GM21528 (cell line): ENCODE measurements around the gene SLC35D2.

Experiments used
- ATAC-seq: cut with Tn5 transposase; IDR thresholded peaks from one replicate; pipeline ENCODE4 v1.9.1; 2021; ENCODE audit warnings: mild to moderate bottlenecking, moderate library complexity; ENCODE audit not compliant: unreplicated experiment, low FRiP score

Gene SLC35D2

DNA sequence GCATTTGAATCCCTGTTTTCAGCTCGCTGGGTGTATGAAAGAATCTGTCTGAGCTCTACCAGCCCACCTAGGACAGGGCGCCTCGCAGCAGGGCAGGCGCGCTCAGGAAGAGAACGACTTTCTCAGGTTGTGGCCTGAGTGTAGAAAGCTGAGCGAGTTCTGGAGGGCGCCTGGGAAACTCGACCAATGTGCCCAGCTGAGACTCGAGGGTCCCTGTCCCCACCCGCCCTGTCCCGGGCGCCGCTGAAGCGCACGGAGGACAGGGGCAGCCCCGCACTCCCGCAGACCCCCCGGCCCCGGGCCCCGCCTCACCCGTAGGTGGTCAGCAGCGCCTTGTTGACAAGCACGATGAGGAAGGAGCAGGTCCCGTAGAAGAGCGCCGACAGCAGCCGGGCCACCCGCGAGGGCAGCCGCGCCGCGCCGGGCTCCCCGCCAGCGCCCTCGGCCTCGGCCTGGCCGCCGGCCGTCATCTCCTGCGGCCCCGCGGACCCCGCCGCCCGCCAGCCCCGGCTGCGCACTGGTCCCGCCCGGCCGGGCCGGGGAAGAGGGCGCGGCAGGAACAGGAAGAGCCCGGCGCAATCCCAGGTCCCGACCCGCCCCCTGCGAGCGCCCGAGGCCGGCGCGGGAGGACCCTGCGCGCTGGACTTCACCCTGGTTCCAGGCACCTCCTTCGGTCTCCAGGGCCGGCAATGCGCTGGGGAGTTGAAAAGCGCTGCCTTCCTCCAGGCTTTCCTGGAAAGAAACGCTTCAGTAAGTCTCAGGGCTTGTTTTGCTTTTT is at the start of gene SLC35D2:
SLC35D2 (minus strand) TSS at position 547 of the 778 bp plus-strand sequence; CDS start at position 470, 77 bp downstream.
- no peak for ATAC-seq

DNA sequence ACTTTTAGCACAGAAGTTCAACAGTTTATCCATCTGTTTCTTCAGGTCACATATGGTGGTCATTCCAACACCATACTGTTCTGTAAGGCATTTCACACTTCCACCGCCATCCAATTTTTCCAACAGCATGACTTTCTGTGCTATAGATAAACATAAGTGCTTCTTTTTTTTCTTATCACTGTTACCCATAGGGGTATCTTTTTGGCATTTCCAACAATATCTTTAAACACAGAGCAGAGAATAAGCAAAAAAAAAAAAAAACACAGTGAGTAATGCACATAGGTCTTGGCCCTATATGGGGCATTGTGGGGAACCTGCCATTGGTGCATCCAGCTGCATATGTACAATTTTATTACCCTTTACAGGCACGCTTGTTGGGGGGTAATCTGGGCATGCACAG is 46.9 kb upstream of the SLC35D2 start:
- no peak for ATAC-seq

DNA sequence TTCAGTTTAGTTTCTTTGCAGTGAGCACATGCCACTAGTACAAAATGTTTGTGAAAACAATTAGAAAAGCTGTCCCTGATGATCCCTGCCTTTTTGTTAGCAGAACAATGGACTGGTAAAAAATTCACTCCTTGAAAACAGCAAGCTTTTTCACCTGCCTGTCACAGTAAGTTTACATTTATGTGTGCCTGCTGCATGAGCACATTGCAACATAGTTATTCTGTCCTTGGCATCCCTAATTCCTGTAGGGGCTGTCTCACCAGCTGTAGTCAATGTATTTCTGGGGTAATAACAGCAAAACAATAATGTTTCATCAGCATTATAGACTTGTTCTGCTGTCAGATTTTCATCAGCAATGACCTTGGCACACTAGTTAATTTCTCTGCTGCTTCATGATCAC is 46.2 kb upstream of the SLC35D2 start:
- no peak for ATAC-seq

DNA sequence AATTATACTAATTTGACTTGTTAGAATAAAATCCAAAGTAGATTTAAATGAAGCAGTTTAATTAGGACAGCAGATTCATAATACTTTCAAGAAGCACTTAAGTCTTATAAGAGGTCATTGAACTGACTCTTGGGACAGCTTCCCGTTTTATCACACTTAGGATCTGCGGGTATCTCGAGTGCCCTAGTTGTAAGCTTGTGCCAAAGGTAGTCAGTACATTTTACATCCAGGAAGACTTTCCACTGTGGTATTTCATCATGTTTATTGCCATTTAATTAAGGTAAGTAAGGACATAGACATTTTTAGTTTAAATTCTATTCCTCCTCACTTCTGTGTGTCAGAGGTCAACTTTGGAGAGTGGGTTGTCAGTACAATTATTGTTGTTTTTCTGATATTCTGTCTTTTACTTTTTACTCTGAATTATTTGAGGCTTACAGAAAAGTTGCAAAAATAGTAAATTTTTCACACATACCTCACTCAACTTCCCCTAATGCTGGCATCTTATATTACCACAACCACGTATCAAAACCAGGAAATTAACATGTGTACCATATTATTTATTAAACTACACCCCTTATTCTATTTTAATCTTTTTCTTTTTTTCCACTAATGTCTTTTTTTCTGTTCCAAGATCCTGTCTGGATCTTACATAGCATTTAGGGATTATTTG is 42.1 kb upstream of the SLC35D2 start:
- no peak for ATAC-seq

DNA sequence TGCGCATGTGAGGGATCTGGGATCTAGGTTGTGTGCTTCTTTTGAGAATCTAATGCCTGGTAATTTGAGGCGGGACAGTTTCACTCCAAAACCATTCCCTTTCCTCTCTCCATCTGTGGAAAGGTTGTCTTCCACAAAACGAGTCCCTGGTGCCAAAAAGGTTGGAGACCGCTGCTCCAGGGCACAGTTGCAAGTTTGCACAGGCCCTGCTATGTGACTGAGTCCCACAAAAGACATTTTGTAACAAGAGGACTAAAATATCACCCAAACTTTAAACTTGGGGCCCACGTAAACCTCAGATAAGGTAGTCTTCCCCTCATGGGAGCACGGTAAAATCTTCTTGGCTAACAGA is 40.5 kb upstream of the SLC35D2 start:
- no peak for ATAC-seq

DNA sequence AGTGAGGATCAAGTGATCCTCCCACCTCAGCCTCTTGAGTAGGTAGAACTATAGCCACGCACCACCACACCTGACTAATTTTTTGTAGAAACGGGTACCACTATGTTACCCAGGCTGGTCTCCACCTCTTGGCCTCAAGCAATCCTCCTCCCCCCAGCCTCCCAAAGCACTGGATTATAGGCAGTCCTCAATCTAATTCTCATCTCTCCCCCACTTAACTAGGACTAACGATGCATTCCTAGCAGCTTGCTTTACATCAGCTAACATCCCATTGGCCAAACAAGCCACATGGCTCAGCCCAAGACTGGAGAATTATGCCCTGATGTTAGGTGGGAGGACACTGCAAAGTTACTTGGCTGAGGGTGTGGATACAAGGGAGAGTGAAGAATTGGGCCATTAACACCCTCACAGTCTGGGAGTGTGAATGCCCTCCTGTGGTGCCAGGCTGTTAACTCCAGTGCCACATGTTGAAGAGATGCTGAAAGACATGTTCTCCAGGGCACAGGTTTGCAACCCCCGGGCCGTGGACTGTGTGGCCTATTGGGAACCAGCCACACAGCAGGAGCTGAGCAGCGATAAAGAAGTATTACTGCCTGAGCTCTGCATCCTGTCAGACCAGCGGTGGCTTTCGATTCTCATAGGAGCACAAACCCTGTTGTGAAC is 39.9 kb upstream of the SLC35D2 start:
- no peak for ATAC-seq

DNA sequence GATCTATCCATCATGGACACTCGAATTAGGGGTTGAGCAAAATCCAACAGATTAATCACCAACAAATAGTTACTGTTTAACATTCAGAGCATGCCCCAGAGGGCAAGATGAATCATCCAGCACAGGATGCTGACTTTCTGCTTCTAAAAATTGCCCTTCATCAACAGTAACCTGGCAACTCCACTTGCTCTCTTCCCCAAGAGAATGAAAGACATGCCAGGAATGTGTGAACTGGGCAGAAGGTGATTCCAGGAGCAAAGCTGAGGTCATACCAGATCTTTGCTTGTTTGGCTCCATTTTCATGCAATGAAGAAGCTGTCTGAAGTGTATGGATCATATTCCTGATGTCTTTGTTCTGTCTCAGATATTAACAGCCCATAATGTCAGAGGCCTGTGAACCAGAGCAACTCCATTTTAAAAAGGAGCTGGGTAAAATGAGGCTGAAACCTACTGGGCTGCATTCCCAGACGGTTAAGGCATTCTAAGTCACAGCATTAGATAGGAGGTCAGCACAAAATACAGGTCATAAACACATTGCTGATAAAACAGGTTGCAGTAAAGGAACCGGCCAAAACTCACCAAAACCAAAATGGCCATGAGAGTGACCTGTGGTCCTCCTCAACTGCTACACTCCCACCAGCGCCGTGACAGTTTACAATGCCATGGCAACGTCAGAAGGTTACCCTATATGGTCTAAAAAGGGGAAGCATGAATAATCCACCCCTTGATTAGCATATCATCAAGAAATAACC is 37.1 kb upstream of the SLC35D2 start:
- no peak for ATAC-seq

DNA sequence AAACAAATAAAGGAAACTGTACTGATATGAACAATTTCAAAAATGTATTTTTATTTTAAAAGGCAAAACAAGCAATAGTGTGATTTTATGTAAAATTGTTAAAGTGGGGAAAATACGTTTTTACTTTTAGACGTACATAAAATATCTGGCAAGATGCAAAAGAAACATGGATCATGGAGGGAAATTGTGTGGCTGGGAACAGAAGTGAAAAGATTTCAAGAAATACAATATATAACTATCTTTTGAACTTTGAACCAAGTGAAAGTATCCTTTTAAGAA is 36.1 kb upstream of the SLC35D2 start:
- no peak for ATAC-seq

DNA sequence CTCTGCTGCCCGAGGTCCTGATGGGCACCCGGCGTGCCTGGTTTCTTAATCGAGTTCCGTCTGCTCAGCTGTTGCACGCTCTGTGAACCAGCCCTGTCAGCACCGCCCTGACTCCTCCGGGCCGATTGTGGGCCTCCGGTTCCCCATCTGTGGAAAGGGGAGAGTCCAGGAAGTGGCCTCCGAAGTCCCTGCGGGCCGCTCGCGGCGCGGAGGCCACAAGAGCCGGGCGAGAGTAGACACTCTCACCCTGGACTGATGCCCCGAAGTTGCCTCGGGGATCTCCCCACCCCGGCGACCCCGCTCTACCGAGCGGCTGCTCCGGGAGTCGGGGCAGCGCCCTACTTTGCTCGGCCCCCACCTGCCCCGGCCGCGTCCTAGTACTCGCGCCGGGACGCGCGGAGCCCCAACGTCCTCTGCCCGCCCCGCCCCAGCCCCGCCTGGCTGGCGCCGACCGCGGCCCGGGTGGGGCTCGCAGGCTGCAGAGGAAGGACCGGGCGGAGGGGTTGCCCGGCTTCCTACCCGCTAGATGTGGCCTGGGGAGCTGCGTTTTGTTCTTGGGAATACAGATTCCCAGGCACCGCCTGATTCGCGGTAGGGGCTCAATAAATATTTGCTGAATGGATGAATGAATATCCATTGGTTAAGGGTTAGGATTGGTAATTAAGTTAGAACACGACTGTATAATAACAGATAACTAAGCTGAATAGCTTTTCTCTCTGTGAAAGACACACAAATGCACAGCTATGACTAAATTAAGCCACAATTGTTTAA is 35.6 kb upstream of the SLC35D2 start:
- ATAC-seq = peak; percentile 35

DNA sequence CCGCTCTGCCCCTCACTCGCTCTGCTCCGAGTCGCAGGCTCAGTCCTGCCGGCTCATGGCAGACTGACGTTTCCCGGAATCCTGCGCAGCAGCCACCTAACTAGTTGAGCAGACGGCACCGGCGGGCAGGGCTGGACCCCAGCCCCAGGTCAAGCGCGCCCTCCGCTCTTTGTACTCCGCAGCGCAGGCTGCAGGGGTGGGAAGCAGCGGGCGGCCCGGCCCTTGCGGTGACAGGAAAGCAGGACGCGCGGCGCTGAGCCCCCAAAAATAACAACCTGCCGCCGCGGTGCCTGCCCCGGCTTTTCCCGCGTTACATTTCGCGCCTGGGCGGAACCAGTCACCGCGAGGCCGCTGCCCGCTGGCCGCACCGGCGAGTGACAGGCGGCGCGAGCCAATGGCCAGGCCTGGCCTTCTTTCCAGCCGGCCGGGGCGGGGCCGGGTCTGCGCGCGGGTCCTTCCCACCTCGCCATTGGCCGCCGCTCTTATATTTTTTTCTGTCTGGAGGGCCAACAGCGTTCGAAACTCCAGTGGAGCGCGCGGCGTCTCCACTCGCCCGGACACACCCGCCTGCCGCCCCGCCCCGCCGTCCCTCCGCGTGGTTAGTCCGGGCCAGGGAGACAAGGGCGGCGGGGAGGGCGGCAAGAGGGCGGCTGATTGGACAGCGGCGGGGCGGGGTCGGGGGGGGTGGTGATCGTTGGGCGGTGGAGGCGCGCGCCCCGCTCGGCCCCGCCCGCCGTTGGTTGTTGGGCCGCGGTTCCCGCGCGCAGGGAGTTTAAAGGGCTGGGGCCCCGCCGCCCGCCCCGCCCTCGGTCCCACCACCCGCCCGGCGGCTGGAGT is 34.8 kb upstream of the SLC35D2 start, which contains the start of gene ZNF367:
ZNF367 (minus strand) TSS at position 288 of the 837 bp plus-strand sequence. CDS start 338 bp downstream, outside the sequence.
- ATAC-seq = peak; percentile 62

DNA sequence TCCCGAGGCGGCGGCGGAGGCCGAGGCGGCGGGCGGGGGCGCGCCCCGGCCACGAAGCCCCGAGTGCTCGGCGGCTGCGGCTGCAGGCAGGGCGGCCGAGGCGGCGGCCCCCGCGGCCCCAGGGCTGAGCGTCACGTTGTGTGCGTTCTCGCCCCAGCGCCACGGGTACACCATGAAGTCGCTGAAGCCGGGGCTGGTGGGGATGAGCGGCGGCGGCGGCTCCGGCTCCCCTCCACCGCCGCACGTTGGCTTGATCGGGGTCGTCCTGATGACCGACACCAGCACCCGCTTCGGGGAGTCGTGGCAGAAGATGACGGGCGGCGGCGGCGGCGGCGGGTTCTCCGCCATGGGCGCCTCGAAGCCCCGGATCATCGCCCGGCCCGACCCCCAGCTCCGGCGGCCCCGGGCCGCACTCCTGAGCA is 34.2 kb upstream of the SLC35D2 start:
- ATAC-seq = no peak

DNA sequence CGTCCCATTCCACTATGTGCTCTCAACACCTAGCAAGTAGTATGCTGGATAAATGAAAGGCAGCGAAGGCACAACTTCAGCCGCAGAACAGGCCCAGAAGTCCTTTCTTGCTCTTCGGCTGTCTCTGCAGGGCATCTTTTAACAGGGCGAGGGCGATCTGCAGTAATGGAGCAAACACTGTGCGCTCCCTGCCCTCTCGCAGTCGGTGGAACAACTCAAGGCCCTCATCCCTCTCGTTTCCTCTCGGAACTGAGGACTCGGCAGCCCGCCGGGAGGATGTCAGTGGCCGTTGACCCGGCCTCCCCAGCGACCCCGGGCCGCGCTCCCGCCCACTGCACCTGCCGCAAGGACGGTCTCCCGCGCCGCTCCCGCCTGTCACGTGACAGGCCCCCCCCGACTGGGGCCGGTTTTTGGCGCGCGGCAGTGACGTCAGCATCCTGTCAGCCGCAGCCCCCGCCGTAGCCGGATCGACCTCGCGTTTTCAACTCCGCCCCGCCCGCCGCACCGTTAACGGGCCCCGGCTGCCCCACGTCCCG is 33.6 kb upstream of the SLC35D2 start:
- ATAC-seq = peak; percentile 28

DNA sequence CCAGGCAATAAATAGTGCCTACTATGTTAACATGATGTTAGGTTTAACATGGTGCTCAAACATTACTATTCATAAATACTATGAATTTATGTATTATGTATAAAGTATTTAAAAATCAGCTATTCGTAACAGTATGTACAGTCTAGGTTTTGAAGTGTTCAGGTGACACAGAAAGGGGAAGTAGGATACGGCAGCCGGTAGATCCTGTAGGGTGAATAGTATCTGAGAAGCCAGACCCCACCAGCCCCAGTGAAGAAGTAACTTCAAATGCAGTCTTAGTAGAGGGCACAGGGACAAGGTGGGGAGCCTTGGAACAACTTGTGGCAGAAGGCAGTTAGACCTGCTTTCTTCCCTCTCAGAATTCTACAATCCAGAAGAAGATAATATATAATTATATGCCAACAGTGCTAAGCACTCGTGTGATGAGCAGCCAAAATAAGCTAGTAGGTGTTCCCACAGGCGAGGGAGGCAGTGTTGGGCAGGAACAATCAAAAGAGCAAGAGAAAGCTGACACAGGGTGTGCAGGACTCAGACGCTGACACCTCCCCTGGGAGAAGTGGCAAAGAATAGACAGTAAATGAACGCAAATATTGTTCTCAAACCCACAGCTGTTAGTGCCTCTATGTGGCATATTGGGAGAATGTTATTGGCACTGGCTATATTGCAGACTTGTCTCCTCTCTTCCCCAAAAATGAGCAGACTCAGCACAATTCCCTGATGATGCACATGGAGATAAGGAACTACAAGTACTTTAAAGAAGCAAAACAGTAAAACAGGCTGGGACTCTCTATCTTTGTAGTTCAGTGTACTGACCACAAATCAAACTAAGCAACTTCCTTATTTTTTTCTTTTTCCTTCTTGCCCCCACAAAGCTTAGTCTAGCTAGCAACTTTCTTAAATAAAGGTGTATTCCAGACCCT is 30.1 kb upstream of the SLC35D2 start:
- ATAC-seq = peak; percentile 33

DNA sequence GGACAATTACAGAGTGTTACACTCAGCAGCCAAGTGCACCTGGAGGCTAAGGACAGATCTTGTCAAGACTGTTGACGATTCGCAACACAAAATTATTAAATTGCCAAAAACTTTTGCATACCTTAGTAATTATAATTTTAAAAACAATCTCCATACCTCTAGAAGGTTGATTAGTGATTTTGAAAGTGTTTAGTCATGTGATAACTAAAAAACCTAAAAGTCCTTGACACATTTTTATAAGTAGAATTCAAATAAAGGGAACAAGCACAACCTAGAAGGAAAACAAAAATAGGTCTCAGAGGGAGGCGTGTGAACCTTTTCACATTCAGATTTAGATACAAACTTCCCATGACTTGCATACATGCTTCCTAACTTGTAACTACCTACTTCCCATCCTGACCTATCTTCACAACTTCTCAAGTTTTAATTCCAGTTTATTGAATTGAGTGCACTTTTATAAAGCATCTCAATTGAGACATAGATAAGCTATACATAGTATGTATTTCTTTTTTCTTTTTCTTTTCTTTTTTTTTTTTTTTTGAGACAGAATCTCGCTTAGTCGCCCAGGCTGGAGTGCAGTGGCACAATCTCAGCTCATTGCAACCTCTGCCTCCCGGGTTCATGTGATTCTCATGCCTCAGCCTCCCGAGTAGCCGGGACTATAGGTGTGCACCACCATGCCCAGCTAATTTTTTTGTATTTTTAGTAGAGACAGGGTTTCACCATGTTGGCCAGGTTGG is 28.8 kb upstream of the SLC35D2 start:
- no peak for ATAC-seq

DNA sequence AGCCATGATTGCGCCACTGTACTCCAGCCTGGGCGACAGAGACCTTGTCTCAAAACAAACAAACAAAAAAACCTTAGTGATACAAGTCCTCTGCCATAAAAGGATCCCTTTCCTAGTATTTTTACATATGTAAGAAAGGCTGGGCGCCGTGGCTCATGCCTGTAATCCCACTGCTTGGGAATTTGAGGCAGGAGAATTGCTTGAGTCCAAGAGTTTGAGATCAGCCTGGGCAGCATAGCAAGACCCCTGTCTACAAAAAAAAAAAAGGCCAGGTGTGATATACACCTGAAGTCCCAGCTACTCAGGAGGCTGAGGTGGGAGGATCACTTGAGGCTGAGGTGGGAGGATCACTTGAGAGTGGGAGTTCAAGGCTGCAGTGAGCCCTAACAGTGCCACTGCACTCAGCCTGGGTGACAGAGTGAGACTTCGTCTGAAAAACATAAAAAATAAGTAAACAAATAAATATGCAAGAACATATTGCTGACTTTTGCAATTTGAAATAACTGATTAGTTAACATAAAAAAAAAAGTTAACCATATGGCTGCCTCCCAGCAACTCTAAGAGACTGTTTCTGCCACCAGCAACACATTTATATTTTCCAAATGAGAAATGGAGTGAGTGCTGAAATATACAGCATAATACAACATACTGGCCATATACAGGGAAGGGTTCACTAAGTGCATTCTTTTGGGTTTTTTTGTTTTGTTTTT is 27.8 kb upstream of the SLC35D2 start:
- no peak for ATAC-seq

DNA sequence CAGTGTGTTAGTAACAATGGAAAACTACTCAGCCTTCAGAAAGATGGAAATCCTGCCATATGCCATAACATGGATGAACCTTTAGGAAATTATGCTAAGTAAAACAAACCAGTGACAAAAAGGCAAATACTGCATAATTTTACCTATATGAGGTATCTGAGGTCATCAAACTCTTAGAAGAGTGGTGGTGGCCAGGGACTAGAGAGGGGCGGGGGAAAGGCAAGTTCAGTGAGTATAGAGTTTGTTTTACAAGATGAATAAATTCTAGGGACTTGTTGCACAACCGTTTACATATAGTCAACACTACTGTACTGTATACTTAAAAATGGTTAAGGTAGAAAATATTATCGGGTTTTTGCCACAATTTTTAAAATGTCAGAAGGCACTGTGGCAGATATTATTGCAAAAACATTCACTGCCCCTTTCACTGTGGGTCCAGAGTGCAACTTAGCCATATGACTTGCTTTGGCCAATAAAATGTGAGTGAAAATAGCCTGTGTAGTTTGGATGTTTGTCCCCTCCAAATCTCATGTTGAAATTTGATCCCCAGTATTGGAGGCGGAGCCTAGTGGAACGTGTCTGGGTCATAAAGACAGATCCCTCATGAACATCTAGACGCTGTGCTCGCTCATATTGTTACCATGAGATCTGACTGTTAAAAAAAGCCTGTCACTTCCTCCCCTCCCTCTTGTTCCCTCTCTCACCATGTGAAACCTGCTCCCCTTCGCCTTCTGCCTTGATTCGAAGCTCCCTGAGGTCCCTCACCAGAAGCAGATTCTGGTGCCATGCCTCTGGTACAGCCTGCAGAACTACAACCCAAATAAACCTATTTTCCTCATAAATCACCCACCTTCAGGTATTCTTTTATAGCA is 25.1 kb upstream of the SLC35D2 start:
- ATAC-seq = no peak
